Naive thymus-derived CD4-positive, alpha-beta T cell (primary cell): ENCODE measurements around the gene PHF2. TPM values are rescaled to one million over a fixed set of nuclear protein-coding genes. Genes with fewer than 3 reads are reported as not detected.

Experiments used
- ATAC-seq: fragments of 150-1000 bp; cut with Tn5 transposase; 2 replicates; pipeline ENCODE4 v1.10.0; 2021; ENCODE audit warnings: mild to moderate bottlenecking, moderate library complexity
- CTCF ChIA-PET: fragments of 350-600 bp; sonication (Branson Sonifier 250); formaldehyde crosslinking; loops from one replicate; lab custom pipeline; 2021; ENCODE audit warnings: antibody characterized with exemption; lab: Charles Lee
- POLR2A ChIA-PET: fragments of 350-600 bp; sonication (Branson Sonifier 250); formaldehyde crosslinking; loops from one replicate; lab custom pipeline; 2021; ENCODE audit warnings: antibody characterized with exemption, inconsistent platforms; lab: Charles Lee
- DNase-seq, 9 donors: peaks; one replicate each; pipeline versions ENCODE4 v3.0.0 to v3.0.0-alpha.2; 2020 to 2022; ENCODE audit warnings: mixed read lengths in 1 of 9
- H3K27ac ChIP-seq: one replicate; pipeline ENCODE4 v1.7.0; 2013; ENCODE audit warnings: mild to moderate bottlenecking, low read depth, low read length, moderate library complexity
- H3K27me3 ChIP-seq, 2 donors: one replicate each; pipeline ENCODE4 v1.7.0; 2013; ENCODE audit warnings: low read length in 2 of 2, mild to moderate bottlenecking in 2 of 2, moderate library complexity in 2 of 2; ENCODE audit not compliant: control insufficient read depth in 2 of 2, insufficient read depth in 2 of 2
- H3K36me3 ChIP-seq, 3 experiments: 1 replicate in 2 of 3; 2 replicates in 1 of 3; pipeline ENCODE4 v1.7.0; 2013; ENCODE audit warnings: low read length in 3 of 3, mild to moderate bottlenecking in 3 of 3, moderate library complexity in 1 of 3; ENCODE audit not compliant: insufficient read depth in 3 of 3, control insufficient read depth in 2 of 3
- H3K4me1 ChIP-seq, 2 donors: one replicate each; pipeline ENCODE4 v1.7.0; 2013; ENCODE audit warnings: low read length in 2 of 2, mild to moderate bottlenecking in 2 of 2, moderate library complexity in 1 of 2; ENCODE audit not compliant: control insufficient read depth in 2 of 2, insufficient read depth in 2 of 2
- H3K4me3 ChIP-seq: 2 replicates; pipeline ENCODE4 v1.7.0; 2013; ENCODE audit warnings: mild to moderate bottlenecking, low read length
- H3K9me3 ChIP-seq, 3 experiments: 1 replicate in 2 of 3; 2 replicates in 1 of 3; pipeline ENCODE4 v1.7.0; 2013; ENCODE audit warnings: low read length in 3 of 3; ENCODE audit not compliant: control insufficient read depth in 2 of 3
- H3K27ac Mint-ChIP-seq, 9 donors: one replicate each; pipeline ENCODE4 v1.8.0; 2020 to 2022; ENCODE audit warnings: mixed read lengths in 9 of 9, mild to moderate bottlenecking in 8 of 9, moderate library complexity in 5 of 9, inconsistent platforms in 2 of 9
- H3K27me3 Mint-ChIP-seq, 5 donors: one replicate each; pipeline ENCODE4 v1.8.0; 2021 to 2022; ENCODE audit warnings: mixed read lengths in 5 of 5, mild to moderate bottlenecking in 1 of 5
- H3K36me3 Mint-ChIP-seq, 5 donors: one replicate each; pipeline ENCODE4 v1.8.0; 2020 to 2022; ENCODE audit warnings: mixed read lengths in 5 of 5, mild to moderate bottlenecking in 3 of 5, inconsistent platforms in 1 of 5
- H3K4me1 Mint-ChIP-seq, 7 donors: one replicate each; pipeline ENCODE4 v1.8.0; 2020 to 2022; ENCODE audit warnings: mixed read lengths in 7 of 7, mild to moderate bottlenecking in 3 of 7, inconsistent platforms in 1 of 7
- H3K4me3 Mint-ChIP-seq, 10 donors: one replicate each; pipeline ENCODE4 v1.8.0; 2020 to 2022; ENCODE audit warnings: mild to moderate bottlenecking in 10 of 10, mixed read lengths in 10 of 10, moderate library complexity in 6 of 10, inconsistent platforms in 2 of 10
- H3K9me3 Mint-ChIP-seq, 11 donors: one replicate each; pipeline ENCODE4 v1.8.0; 2020 to 2022; ENCODE audit warnings: mixed read lengths in 11 of 11, mild to moderate bottlenecking in 4 of 11, inconsistent platforms in 1 of 11, moderate library complexity in 1 of 11
- intact Hi-C, 2 donors: fragments of 100-400 bp; cut with micrococcal nuclease; formaldehyde crosslinking; loops; one replicate each; pipeline ENCODE4 v1.15.1; 2023
- polyA plus RNA-seq, 2 donors: library from polyadenylated mRNA; unstranded; fragments of 300-500 nt; fragmentation: Illumina TruSeq; gene quantifications; one replicate each; pipeline ENCODE4 v1.2.3, GENCODE V29; 2021
- total RNA-seq, 6 experiments: library from RNA in 5 of 6; stranded (reverse) in 5 of 6; gene quantifications; 1 replicate in 5 of 6; 2 replicates in 1 of 6; pipeline ENCODE4 v1.2.3 and lab custom pipeline; 2021 to 2026

Gene PHF2
- total and polyA plus RNA-seq, 7 experiments from 2014 or later: 1.0 to 39.3 (median 28.6) TPM

DNA sequence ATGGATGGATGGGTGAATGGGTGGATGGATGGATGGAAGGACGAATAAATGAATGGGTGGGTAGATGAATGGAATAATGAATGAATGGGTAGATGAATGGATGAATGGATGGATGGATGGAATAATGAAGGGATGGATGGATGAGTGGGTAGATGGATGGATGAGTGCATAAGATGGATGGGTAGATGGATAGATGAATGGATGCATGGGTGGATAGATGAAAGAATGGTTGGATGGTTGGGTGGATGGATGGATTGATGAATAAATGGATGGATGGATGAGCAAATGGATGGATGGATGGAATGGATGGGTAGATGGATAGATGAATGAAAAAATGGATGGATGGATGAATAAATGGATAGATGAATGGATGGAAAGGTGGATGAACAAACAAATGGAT lies 85.2 kb downstream of the PHF2 start:
- H3K36me3 Mint-ChIP-seq: peaks cover 0 to 12% (median 4%) of the 10 kb centered on the region in 5 donors
- no peaks in the 10 kb centered on the region for H3K9me3 Mint-ChIP-seq
- intact Hi-C loops: no loop called here

DNA sequence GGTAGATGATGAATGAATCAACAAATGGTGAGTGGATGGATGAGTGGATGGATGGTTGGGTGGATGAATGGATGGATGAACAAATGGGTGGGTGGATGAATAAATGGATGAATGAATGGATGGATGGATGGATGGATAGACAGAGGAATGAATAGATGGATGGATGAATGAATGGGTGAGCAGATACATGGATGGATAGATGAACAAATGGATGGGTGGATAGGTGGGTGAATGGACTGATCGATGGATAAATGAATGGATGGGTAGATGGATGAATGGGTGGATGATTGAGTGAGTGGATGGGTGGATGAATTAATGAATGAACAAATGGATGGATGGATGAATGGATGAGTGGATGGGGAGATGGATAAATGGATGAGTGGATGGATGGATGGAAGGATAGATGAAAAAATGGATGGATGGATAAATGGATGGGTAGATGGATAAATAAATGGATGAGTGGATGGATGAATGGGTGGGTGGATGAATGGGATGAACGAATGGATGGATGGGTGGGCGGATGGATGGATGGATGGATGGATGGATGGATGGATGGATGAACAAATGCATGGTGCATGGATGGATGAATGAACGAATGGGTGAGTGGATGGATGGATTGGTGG lies 85.7 kb downstream of the PHF2 start:
- H3K27me3 ChIP-seq: no peaks in the 10 kb centered on the region
- Mint-ChIP-seq H3K4me3 (no peak overlapping the region), H3K27ac (no peak overlapping the region), H3K4me1 (no peaks in the 10 kb centered on the region), H3K27me3 (no peaks in the 10 kb centered on the region), H3K36me3 (peaks cover 0 to 12% (median 4%) of the 10 kb centered on the region in 5 donors), H3K9me3 (no peaks in the 10 kb centered on the region)
- ATAC-seq (no peak), DNase-seq (no peak)
- no peak overlapping the region for H3K4me3 ChIP-seq
- POLR2A ChIA-PET: no interaction called here
- no peak overlapping the region for H3K27ac ChIP-seq
- H3K9me3 ChIP-seq: no peaks in the 10 kb centered on the region
- CTCF ChIA-PET: no interaction called here
- no peaks in the 10 kb centered on the region for H3K4me1 ChIP-seq
- H3K36me3 ChIP-seq: peaks cover 0 to 89% (median 3%) of the 10 kb centered on the region in 3 experiments
- intact Hi-C loops: no loop called here

More for the DNA sequence above, 85.2 kb downstream of the PHF2 start:
- H3K27ac ChIP-seq: no peak overlapping the region
- no peaks in the 10 kb centered on the region for H3K27me3 ChIP-seq
- Mint-ChIP-seq H3K27me3 (no peaks in the 10 kb centered on the region), H3K27ac (no peak overlapping the region), H3K4me1 (no peaks in the 10 kb centered on the region), H3K4me3 (no peak overlapping the region)
- DNase-seq (no peak), ATAC-seq (no peak)
- H3K9me3 ChIP-seq: no peaks in the 10 kb centered on the region
- POLR2A ChIA-PET: no interaction called here
- no peaks in the 10 kb centered on the region for H3K4me1 ChIP-seq
- H3K36me3 ChIP-seq: peaks cover 0 to 91% (median 3%) of the 10 kb centered on the region in 3 experiments
- no peak overlapping the region for H3K4me3 ChIP-seq
- CTCF ChIA-PET: no interaction called here

DNA sequence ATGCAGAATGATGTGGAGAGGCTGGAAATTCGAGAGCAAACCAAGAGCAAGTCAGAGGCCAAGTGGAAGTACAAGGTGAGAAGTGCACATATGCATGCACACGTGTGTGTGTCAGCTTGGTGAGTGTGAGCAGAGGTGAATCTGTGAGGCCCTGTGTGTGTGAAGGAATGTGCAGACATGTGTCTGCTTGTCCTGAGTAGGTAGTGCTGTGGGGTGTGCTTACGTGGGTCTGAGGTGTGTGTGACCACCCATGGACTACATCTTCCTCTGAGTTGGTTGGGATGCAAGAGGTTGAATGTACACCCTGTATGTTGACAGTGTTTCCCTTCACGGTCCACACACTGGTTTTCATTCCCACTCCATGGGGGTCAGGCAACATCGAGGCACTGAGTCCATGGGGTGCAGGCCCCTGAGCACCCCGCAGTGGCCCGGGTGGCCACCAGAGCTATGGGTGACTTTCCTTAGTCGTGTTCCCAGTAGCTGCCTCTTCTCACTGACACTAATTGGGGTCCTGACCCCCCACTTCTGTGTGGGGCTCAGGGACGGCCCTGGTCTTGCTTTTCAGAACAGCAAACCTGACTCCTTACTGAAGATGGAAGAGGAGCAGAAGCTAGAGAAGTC lies 86.7 kb downstream of the PHF2 start:
- H3K36me3 ChIP-seq: peaks cover 0 to 87% (median 3%) of the 10 kb centered on the region in 3 experiments
- intact Hi-C loops: no loop called here
- POLR2A ChIA-PET: no interaction called here

DNA sequence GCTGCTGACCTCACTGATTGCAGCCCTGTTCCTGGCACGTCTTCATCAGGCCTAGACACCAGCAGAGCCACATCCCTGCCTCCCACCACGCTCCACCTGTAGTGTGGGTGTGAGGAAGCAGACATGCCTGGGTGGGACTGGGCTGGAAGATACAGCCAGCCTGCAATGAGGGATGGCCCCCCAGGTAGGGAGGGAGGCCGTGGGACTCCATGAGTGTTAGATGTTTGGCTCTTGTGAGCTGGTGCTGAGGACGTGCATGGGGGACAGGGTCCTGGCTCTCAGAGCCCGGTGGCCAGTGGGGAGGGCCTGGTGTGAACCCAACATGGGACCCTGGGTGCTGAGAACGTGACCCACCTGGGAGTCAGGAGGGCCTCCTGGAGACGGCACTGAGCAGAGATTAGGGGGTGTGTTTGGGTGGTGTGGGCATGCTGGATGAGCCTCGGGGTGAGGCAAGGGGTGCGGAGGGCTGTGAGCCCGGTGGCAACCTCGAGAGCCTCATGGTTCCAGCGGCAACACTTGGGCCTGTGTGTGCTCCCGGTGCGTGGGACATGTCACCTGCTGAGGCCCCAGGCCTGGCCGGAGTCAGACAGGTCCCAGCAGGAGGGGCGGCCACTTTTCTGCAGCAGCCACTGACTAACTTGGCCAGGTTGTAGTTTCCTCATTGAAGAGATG lies 87.6 kb downstream of the PHF2 start:
- Histone ChIP-seq H3K27me3 (no peaks in the 10 kb centered on the region), H3K36me3 (peaks cover 0 to 87% (median 3%) of the 10 kb centered on the region in 3 experiments), H3K9me3 (no peaks in the 10 kb centered on the region), H3K4me1 (no peaks in the 10 kb centered on the region), H3K4me3 (no peak overlapping the region), H3K27ac (no peak overlapping the region)
- intact Hi-C loops: no loop called here
- no peak for DNase-seq
- Mint-ChIP-seq H3K9me3 (no peaks in the 10 kb centered on the region), H3K4me1 (no peaks in the 10 kb centered on the region), H3K27me3 (no peaks in the 10 kb centered on the region), H3K36me3 (peaks cover 0 to 17% (median 4%) of the 10 kb centered on the region in 5 donors), H3K4me3 (no peak overlapping the region), H3K27ac (no peak overlapping the region)
- POLR2A ChIA-PET: no interaction called here
- CTCF ChIA-PET: no interaction called here
- no peak for ATAC-seq

More for the DNA sequence above, 86.7 kb downstream of the PHF2 start:
- DNase-seq (no peak), ATAC-seq (no peak)
- H3K27ac Mint-ChIP-seq: no peak overlapping the region
- no peak overlapping the region for H3K27ac ChIP-seq
- no peaks in the 10 kb centered on the region for H3K27me3 Mint-ChIP-seq
- no peak overlapping the region for H3K4me3 Mint-ChIP-seq
- H3K9me3 Mint-ChIP-seq: no peaks in the 10 kb centered on the region
- no peaks in the 10 kb centered on the region for H3K9me3 ChIP-seq
- no peak overlapping the region for H3K4me3 ChIP-seq
- CTCF ChIA-PET: no interaction called here
- H3K4me1 ChIP-seq: no peaks in the 10 kb centered on the region
- no peaks in the 10 kb centered on the region for H3K4me1 Mint-ChIP-seq
- no peaks in the 10 kb centered on the region for H3K27me3 ChIP-seq
- peaks cover 0 to 13% (median 4%) of the 10 kb centered on the region in 5 donors for H3K36me3 Mint-ChIP-seq

DNA sequence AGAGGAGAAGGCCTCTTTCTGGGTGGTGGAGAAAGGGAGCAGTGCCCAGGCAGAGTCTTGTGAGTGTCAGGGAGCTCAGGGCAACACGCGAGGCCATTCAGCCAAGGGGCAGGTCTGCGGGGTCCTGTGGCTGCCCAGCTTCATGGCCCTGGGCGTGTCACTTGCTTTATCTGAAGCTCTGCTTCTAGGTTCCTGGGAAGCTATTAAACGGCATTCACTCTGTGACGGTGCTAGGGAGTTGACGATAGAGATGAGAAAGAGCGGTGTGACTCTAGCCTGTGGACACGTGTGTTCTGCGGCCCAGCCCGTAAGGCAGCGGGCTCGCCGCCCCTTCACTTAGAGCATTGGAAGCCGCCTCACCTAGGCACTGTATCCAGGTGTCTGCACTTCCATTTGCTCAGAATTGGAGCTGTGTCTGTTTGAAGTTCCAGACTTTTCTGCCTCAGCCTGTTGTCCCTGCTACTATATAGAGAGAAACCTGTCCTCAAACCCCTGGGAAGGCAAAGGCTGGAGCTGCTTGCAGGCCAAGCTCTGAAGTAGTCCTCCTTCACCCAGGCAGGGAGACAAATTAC lies 88.3 kb downstream of the PHF2 start:
- no peak overlapping the region for H3K27ac Mint-ChIP-seq

DNA sequence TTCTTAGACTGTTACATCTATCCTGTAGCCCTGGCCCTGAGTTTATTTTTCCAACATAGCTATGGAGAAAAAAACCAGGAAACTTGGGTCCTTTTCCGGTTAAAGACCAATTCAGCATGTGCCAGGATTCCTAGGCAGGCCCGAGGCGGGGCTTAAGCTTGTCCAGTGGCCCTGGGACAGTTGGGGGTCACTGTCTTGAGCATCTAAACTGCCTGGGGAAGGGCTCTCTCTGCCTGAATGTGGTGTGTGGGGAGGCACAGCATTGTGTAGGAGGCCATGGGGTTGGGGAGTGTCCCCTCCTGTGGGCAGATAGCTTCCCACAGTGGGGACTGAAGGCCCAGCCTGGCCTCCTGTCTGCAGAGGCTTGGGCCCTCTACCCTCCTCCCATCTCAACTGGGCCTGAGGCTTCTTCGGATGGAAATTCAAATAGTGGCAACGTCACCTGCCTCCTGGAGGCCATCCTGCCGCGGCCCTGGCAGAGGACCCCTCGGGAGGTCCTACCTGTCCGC lies 88.8 kb downstream of the PHF2 start:
- H3K4me3 ChIP-seq: no peak overlapping the region
- Mint-ChIP-seq H3K27ac (no peak overlapping the region), H3K4me3 (no peak overlapping the region), H3K27me3 (no peaks in the 10 kb centered on the region), H3K36me3 (peaks cover 0 to 17% (median 0%) of the 10 kb centered on the region in 5 donors), H3K9me3 (no peaks in the 10 kb centered on the region), H3K4me1 (peaks cover 0 to 4% (median 0%) of the 10 kb centered on the region in 7 donors)
- H3K27ac ChIP-seq: no peak overlapping the region
- DNase-seq: no peak
- no peaks in the 10 kb centered on the region for H3K27me3 ChIP-seq
- ChIA-PET POLR2A (no interaction called here), CTCF (no interaction called here)
- H3K4me1 ChIP-seq: no peaks in the 10 kb centered on the region
- intact Hi-C loops: no loop called here
- H3K9me3 ChIP-seq: no peaks in the 10 kb centered on the region
- no peak for ATAC-seq
- peaks cover 0 to 76% (median 3%) of the 10 kb centered on the region in 3 experiments for H3K36me3 ChIP-seq

More for the DNA sequence above, 88.3 kb downstream of the PHF2 start:
- H3K4me3 Mint-ChIP-seq: no peak overlapping the region
- H3K27me3 Mint-ChIP-seq: no peaks in the 10 kb centered on the region
- Histone ChIP-seq H3K4me1 (no peaks in the 10 kb centered on the region), H3K27me3 (no peaks in the 10 kb centered on the region), H3K27ac (no peak overlapping the region), H3K9me3 (no peaks in the 10 kb centered on the region), H3K4me3 (no peak overlapping the region), H3K36me3 (peaks cover 0 to 82% (median 3%) of the 10 kb centered on the region in 3 experiments)
- peaks cover 0 to 18% (median 4%) of the 10 kb centered on the region in 5 donors for H3K36me3 Mint-ChIP-seq
- intact Hi-C loops: no loop called here
- H3K9me3 Mint-ChIP-seq: no peaks in the 10 kb centered on the region
- ChIA-PET CTCF (no interaction called here), POLR2A (no interaction called here)
- ATAC-seq (no peak), DNase-seq (no peak)
- peaks cover 0 to under 1% (median 0%) of the 10 kb centered on the region in 7 donors for H3K4me1 Mint-ChIP-seq
